Hepatocyte (in vitro differentiated cells): Measurements from ENCODE around the gene FOSL1. TPM values are rescaled to one million over a fixed set of nuclear protein-coding genes. Genes with fewer than 3 reads are reported as not detected.

ENCODE experiments used
- DNase-seq: peaks from one replicate; pipeline ENCODE4 v3.0.0-alpha.2; 2016; ENCODE audit warnings: low spot score
- H2AFZ ChIP-seq: fragments of 200-600 bp; sonication (generic); 2 replicates; pipeline ENCODE4 v1.6.0; 2016; ENCODE audit warnings: antibody characterized with exemption, mild to moderate bottlenecking
- H3K27ac ChIP-seq: fragments of 200-600 bp; sonication (generic); 2 replicates; pipeline ENCODE4 v1.5.1; 2016; ENCODE audit warnings: mild to moderate bottlenecking
- H3K27me3 ChIP-seq: fragments of 200-600 bp; sonication (generic); 2 replicates; pipeline ENCODE4 v1.6.1; 2016
- H3K36me3 ChIP-seq: fragments of 200-600 bp; sonication (generic); replicated peaks from 2 replicates; pipeline ENCODE4 v1.5.1; 2016; ENCODE audit warnings: low read depth; ENCODE audit not compliant: insufficient read depth
- H3K4me1 ChIP-seq: fragments of 200-600 bp; sonication (generic); 2 replicates; pipeline ENCODE4 v1.5.1; 2016; ENCODE audit warnings: mild to moderate bottlenecking, moderate library complexity; ENCODE audit not compliant: insufficient read depth
- H3K4me2 ChIP-seq: fragments of 200-600 bp; sonication (generic); 2 replicates; pipeline ENCODE4 v1.6.0; 2016
- H3K4me3 ChIP-seq: fragments of 200-600 bp; sonication (generic); 2 replicates; pipeline ENCODE4 v1.5.1; 2016; ENCODE audit warnings: mild to moderate bottlenecking
- H3K79me2 ChIP-seq: fragments of 200-600 bp; sonication (generic); 2 replicates; pipeline ENCODE4 v1.6.0; 2017; ENCODE audit warnings: mild to moderate bottlenecking
- H3K9me2 ChIP-seq: fragments of 200-600 bp; sonication (generic); replicated peaks from 2 replicates; pipeline ENCODE4 v1.6.0; 2017; ENCODE audit warnings: mild to moderate bottlenecking; ENCODE audit not compliant: insufficient read depth
- H3K9me3 ChIP-seq: fragments of 200-600 bp; sonication (generic); 2 replicates; pipeline ENCODE4 v1.5.1; 2016; ENCODE audit warnings: low read depth, mild to moderate bottlenecking
- H4K20me1 ChIP-seq: fragments of 200-600 bp; sonication (generic); 2 replicates; pipeline ENCODE4 v1.6.0; 2016; ENCODE audit warnings: mild to moderate bottlenecking; ENCODE audit not compliant: insufficient read depth, poor library complexity, severe bottlenecking
- EZH2 ChIP-seq: fragments of 200-600 bp; sonication (generic); IDR thresholded peaks from 2 replicates; pipeline ENCODE4 v1.6.1; 2016; ENCODE audit warnings: antibody characterized with exemption, mild to moderate bottlenecking, borderline replicate concordance
- EZH2phosphoT487 ChIP-seq: fragments of 200-600 bp; sonication (generic); IDR thresholded peaks from one replicate; pipeline ENCODE4 v1.6.1; 2018; ENCODE audit warnings: antibody characterized with exemption, mild to moderate bottlenecking, low read depth, moderate library complexity; ENCODE audit not compliant: unreplicated experiment, severe bottlenecking
- WGBS: methylation state at CpG from one replicate; pipeline ENCODE4 v1.1.6; 2016; ENCODE audit warnings: low lambda C conversion rate; ENCODE audit errors: missing lambda C conversion rate; 5-methylcytosine and 5-hydroxymethylcytosine counted together
- polyA plus RNA-seq: library from polyadenylated mRNA; unstranded; fragments of >200 nt; fragmentation: Nextera tagmentation; extraction: Ambion mirVana; gene quantifications from 2 replicates; pipeline ENCODE4 v1.2.1, GENCODE V29; 2016
- total RNA-seq: library from RNA; depleted of rRNA; stranded (reverse); fragments of >200 nt; gene quantifications from 2 replicates; pipeline ENCODE4 v1.2.3, GENCODE V29; 2014
- TF ChIP-seq, protein P1 (sequence below): fragments of 200-600 bp; sonication (generic); IDR thresholded peaks from 2 replicates; pipeline ENCODE4 v1.5.1; 2016; ENCODE audit warnings: antibody characterized with exemption, mild to moderate bottlenecking; ENCODE audit not compliant: poor library complexity

Gene FOSL1
- total and polyA plus RNA-seq, 2 experiments from 2014 or later: 4.5 to 16.5 TPM

- 96% methylated on average over 8 of the region's 8 CpGs for WGBS
- Histone ChIP-seq H3K9me3 (no peaks in the 10 kb centered on the region), H3K4me2 (no peak overlapping the region), H3K79me2 (no peaks in the 10 kb centered on the region), H2AFZ (no peak overlapping the region), H3K9me2 (no peaks in the 10 kb centered on the region), H3K27me3 (no peaks in the 10 kb centered on the region), H3K36me3 (no peaks in the 10 kb centered on the region), H3K4me3 (no peak overlapping the region), H4K20me1 (no peaks in the 10 kb centered on the region), H3K27ac (no peak overlapping the region), H3K4me1 (no peaks in the 10 kb centered on the region)
- TF ChIP-seq EZH2 (no peak), EZH2phosphoT487 (no peak)
- TF ChIP-seq, protein P1, sequence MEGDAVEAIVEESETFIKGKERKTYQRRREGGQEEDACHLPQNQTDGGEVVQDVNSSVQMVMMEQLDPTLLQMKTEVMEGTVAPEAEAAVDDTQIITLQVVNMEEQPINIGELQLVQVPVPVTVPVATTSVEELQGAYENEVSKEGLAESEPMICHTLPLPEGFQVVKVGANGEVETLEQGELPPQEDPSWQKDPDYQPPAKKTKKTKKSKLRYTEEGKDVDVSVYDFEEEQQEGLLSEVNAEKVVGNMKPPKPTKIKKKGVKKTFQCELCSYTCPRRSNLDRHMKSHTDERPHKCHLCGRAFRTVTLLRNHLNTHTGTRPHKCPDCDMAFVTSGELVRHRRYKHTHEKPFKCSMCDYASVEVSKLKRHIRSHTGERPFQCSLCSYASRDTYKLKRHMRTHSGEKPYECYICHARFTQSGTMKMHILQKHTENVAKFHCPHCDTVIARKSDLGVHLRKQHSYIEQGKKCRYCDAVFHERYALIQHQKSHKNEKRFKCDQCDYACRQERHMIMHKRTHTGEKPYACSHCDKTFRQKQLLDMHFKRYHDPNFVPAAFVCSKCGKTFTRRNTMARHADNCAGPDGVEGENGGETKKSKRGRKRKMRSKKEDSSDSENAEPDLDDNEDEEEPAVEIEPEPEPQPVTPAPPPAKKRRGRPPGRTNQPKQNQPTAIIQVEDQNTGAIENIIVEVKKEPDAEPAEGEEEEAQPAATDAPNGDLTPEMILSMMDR: no peak
- DNase-seq: no peak
Measured at GRCh38 chr11:65944191-65944590, 44.0 kb upstream of the FOSL1 start.

DNA sequence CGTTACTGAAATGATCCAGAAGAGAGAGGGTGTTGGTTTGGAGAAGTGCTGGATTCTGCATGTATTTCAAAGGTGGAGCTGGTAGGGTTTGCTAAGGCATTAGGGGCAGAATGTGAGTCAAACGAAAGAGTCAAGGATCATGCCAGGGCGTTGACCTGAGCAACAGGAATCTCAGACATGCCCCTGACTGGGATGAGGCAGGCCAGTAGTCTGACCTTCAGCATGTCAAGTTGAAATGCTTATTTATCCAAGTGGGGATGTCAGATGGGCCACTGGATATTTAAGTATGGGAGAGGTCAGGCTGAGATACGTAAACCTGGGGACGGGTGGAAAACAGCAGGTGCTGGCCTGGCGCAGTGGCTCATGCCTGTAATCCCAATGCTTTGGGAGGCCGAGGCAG, 42.3 kb upstream of the FOSL1 start:
- Histone ChIP-seq H3K4me2 (no peak overlapping the region), H4K20me1 (no peaks in the 10 kb centered on the region), H3K79me2 (no peaks in the 10 kb centered on the region), H3K4me3 (no peak overlapping the region), H2AFZ (no peak overlapping the region), H3K36me3 (no peaks in the 10 kb centered on the region), H3K4me1 (no peaks in the 10 kb centered on the region), H3K9me2 (no peaks in the 10 kb centered on the region), H3K9me3 (no peaks in the 10 kb centered on the region), H3K27me3 (peaks cover 6% of the 10 kb centered on the region), H3K27ac (no peak overlapping the region)
- TF ChIP-seq, protein P1: no peak
- TF ChIP-seq EZH2phosphoT487 (no peak), EZH2 (no peak)
- no peak for DNase-seq
- WGBS: 79% methylated on average over 7 of the region's 7 CpGs

- H3K9me2 ChIP-seq: no peaks in the 10 kb centered on the region
Measured at GRCh38 chr11:65941720-65942310, 41.6 kb upstream of the FOSL1 start.

More at GRCh38 chr11:65941720-65942310, 41.6 kb upstream of the FOSL1 start:
- Histone ChIP-seq H2AFZ (no peak overlapping the region), H3K27me3 (peaks cover 9% of the 10 kb centered on the region), H3K4me3 (no peak overlapping the region), H3K4me2 (no peak overlapping the region), H3K27ac (no peak overlapping the region), H3K9me3 (no peaks in the 10 kb centered on the region), H4K20me1 (no peaks in the 10 kb centered on the region), H3K36me3 (no peaks in the 10 kb centered on the region), H3K4me1 (no peaks in the 10 kb centered on the region), H3K79me2 (no peaks in the 10 kb centered on the region)
- 79% methylated on average over 9 of the region's 9 CpGs for WGBS
- no peak for DNase-seq
- TF ChIP-seq EZH2: no peak
- TF ChIP-seq EZH2phosphoT487: no peak
- TF ChIP-seq, protein P1: no peak
